ENCODE measurements around the gene SFXN2.

DNA sequence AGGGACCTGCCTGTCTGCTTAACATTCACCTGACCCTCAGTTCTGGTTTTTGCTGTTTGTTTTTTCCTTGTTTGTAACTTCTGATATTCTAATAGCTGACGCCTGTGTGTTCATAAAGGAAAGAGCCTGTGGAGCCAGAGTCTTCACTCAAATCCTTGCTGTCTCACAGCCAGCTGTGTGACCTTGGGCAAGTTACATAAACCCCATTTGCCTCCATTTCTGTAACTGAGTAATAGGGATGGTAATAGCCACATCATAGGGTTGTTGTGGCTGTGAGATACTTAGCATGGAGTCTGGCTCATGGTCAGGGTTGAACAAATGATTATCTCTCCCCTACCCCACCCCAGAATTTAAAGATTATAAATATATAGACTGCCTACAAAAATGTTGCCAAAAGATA, 56.4 kb downstream of the SFXN2 start:
- TF ChIP-seq, protein P1, sequence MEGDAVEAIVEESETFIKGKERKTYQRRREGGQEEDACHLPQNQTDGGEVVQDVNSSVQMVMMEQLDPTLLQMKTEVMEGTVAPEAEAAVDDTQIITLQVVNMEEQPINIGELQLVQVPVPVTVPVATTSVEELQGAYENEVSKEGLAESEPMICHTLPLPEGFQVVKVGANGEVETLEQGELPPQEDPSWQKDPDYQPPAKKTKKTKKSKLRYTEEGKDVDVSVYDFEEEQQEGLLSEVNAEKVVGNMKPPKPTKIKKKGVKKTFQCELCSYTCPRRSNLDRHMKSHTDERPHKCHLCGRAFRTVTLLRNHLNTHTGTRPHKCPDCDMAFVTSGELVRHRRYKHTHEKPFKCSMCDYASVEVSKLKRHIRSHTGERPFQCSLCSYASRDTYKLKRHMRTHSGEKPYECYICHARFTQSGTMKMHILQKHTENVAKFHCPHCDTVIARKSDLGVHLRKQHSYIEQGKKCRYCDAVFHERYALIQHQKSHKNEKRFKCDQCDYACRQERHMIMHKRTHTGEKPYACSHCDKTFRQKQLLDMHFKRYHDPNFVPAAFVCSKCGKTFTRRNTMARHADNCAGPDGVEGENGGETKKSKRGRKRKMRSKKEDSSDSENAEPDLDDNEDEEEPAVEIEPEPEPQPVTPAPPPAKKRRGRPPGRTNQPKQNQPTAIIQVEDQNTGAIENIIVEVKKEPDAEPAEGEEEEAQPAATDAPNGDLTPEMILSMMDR (conservative IDR thresholded peaks at IDR 0.05 in 1 of 2, IDR thresholded peaks at IDR 0.05 in 1 of 2; ENCODE audit: low read depth in 1 of 2, low read length in 2 of 2): no peak
- TF ChIP-seq EZH2 (IDR thresholded peaks at IDR 0.05; ENCODE audit: low read length, missing control alignments): no peak

All from fibroblast of lung (primary cell).